IMR-90 (cell line): ENCODE results near the gene CTSS. TPM values are rescaled to one million over a fixed set of nuclear protein-coding genes. Genes with fewer than 3 reads are reported as not detected.

Source experiments
- ATAC-seq: fragments of 200-7000 bp; cut with Tn5 transposase; 2 replicates; pipeline ENCODE4 v1.9.1; 2020; ENCODE audit warnings: low read depth, mild to moderate bottlenecking, moderate library complexity
- BruUV-seq: library from RNA; stranded (reverse); fragments of 400-500 nt; replicated peaks from 2 replicates; lab custom pipeline; 2021; lab: Mats Ljungman, UMichigan
- CTCF ChIA-PET: fragments of 300-600 bp; formaldehyde crosslinking; extraction: SDS; loops from one replicate; lab custom pipeline; 2021; ENCODE audit warnings: antibody characterized with exemption; lab: Yijun Ruan, JAX
- POLR2A ChIA-PET: fragments of 300-600 bp; sonication (Branson Sonifier 250); formaldehyde crosslinking; loops from one replicate; lab custom pipeline; 2022; ENCODE audit warnings: antibody characterized with exemption; ENCODE audit not compliant: unreplicated experiment; lab: Charles Lee
- DNase-seq: peaks from one replicate; pipeline ENCODE4 v3.0.0; 2013
- H2AFZ ChIP-seq: replicated peaks from 2 replicates; pipeline ENCODE3; 2013; ENCODE audit warnings: low read length, mild to moderate bottlenecking; ENCODE audit not compliant: poor library complexity
- H2AK5ac ChIP-seq: 2 replicates; pipeline ENCODE4 v1.6.1; 2013; ENCODE audit warnings: low read depth, low read length, inconsistent platforms
- H2AK9ac ChIP-seq: replicated peaks from 2 replicates; pipeline ENCODE3; 2013; ENCODE audit warnings: mild to moderate bottlenecking, low read depth, low read length, moderate library complexity; ENCODE audit not compliant: poor library complexity
- H2BK120ac ChIP-seq: 2 replicates; pipeline ENCODE4 v1.6.1; 2013; ENCODE audit warnings: low read depth, low read length, inconsistent platforms
- H2BK15ac ChIP-seq: 3 replicates; pipeline ENCODE4 v1.6.1; 2013; ENCODE audit warnings: low read depth, low read length, inconsistent platforms
- H2BK20ac ChIP-seq: 2 replicates; pipeline ENCODE4 v1.6.1; 2013; ENCODE audit warnings: low read depth, mild to moderate bottlenecking, inconsistent platforms, low read length, moderate library complexity
- H2BK5ac ChIP-seq: 2 replicates; pipeline ENCODE4 v1.6.1; 2013; ENCODE audit warnings: mild to moderate bottlenecking, low read depth, low read length, inconsistent platforms; ENCODE audit not compliant: poor library complexity, severe bottlenecking
- H3K14ac ChIP-seq: replicated peaks from 2 replicates; pipeline ENCODE4 v1.6.1; 2013; ENCODE audit warnings: low read depth, low read length, inconsistent platforms
- H3K18ac ChIP-seq: 2 replicates; pipeline ENCODE4 v1.6.1; 2013; ENCODE audit warnings: low read depth, low read length, control low read depth
- H3K23ac ChIP-seq: 2 replicates; pipeline ENCODE4 v1.6.1; 2013; ENCODE audit warnings: low read depth, low read length, inconsistent platforms
- H3K27ac ChIP-seq: 2 replicates; pipeline ENCODE4 v1.5.1; 2013; ENCODE audit warnings: mild to moderate bottlenecking, control low read depth, low read length; ENCODE audit not compliant: insufficient read depth
- H3K27me3 ChIP-seq: 2 replicates; pipeline ENCODE4 v1.6.1; 2013; ENCODE audit warnings: low read length; ENCODE audit not compliant: control insufficient read depth, insufficient read depth
- H3K36me3 ChIP-seq: 2 replicates; pipeline ENCODE4 v1.6.1; 2013; ENCODE audit warnings: low read length, mixed read lengths; ENCODE audit not compliant: control insufficient read depth, insufficient read depth
- H3K4ac ChIP-seq: 2 replicates; pipeline ENCODE4 v1.6.1; 2013; ENCODE audit warnings: low read depth, low read length, inconsistent platforms
- H3K4me1 ChIP-seq: 2 replicates; pipeline ENCODE4 v1.6.1; 2013; ENCODE audit warnings: low read length, mixed read lengths; ENCODE audit not compliant: control insufficient read depth, insufficient read depth
- H3K4me2 ChIP-seq: 2 replicates; pipeline ENCODE4 v1.6.1; 2013; ENCODE audit warnings: low read depth, mild to moderate bottlenecking, control low read depth, low read length, moderate library complexity
- H3K4me3 ChIP-seq: 2 replicates; pipeline ENCODE4 v1.5.1; 2013; ENCODE audit warnings: low read depth, mild to moderate bottlenecking, control low read depth, low read length, moderate library complexity; ENCODE audit not compliant: insufficient read depth
- H3K56ac ChIP-seq: 2 replicates; pipeline ENCODE4 v1.6.1; 2013; ENCODE audit warnings: low read length, inconsistent platforms; ENCODE audit not compliant: insufficient read depth; ENCODE audit errors: extremely low read depth
- H3K79me1 ChIP-seq, 2 experiments: 2 replicates each; pipeline ENCODE4 v1.6.1; 2013; ENCODE audit warnings: low read length in 2 of 2, inconsistent platforms in 1 of 2, low read depth in 1 of 2
- H3K9ac ChIP-seq: 2 replicates; pipeline ENCODE4 v1.6.1; 2013; ENCODE audit warnings: low read depth, low read length, control low read depth
- H3K9me1 ChIP-seq: 2 replicates; pipeline ENCODE4 v1.6.1; 2013; ENCODE audit warnings: low read length, inconsistent platforms; ENCODE audit not compliant: insufficient read depth
- H3K9me3 ChIP-seq: 2 replicates; pipeline ENCODE4 v1.6.1; 2013; ENCODE audit warnings: low read length; ENCODE audit not compliant: control insufficient read depth, insufficient read depth
- H4K20me1 ChIP-seq: 2 replicates; pipeline ENCODE4 v1.6.1; 2013; ENCODE audit warnings: low read length, inconsistent platforms; ENCODE audit not compliant: insufficient read depth
- H4K5ac ChIP-seq: 2 replicates; pipeline ENCODE4 v1.6.1; 2013; ENCODE audit warnings: mild to moderate bottlenecking, low read depth, low read length, control low read depth
- H4K8ac ChIP-seq, 2 experiments: 2 replicates each; pipeline ENCODE4 v1.6.1; 2013; ENCODE audit warnings: low read depth in 2 of 2, low read length in 2 of 2, control low read depth in 1 of 2, inconsistent platforms in 1 of 2
- H4K91ac ChIP-seq: 2 replicates; pipeline ENCODE4 v1.6.1; 2013; ENCODE audit warnings: low read depth, low read length, inconsistent platforms; ENCODE audit not compliant: insufficient read depth
- CEBPB ChIP-seq: IDR thresholded peaks from 2 replicates; pipeline ENCODE4 v1.6.1; 2012; ENCODE audit warnings: low read depth, low read length, improper control_type of control experiment
- CTCF ChIP-seq: conservative IDR thresholded peaks from 2 replicates; pipeline ENCODE4 v1.5.1; 2012; ENCODE audit warnings: mild to moderate bottlenecking, low read depth, low read length, improper control_type of control experiment
- MAFK ChIP-seq: IDR thresholded peaks from 2 replicates; pipeline ENCODE4 v1.6.1; 2012; ENCODE audit warnings: low read depth, low read length, improper control_type of control experiment
- MAZ ChIP-seq: IDR thresholded peaks from 2 replicates; pipeline ENCODE4 v1.6.1; 2012; ENCODE audit warnings: low read depth, mild to moderate bottlenecking, low read length, improper control_type of control experiment, moderate library complexity, borderline replicate concordance
- MXI1 ChIP-seq: IDR thresholded peaks from 2 replicates; pipeline ENCODE4 v1.6.1; 2012; ENCODE audit warnings: low read depth, mild to moderate bottlenecking, low read length, moderate library complexity, borderline replicate concordance
- NFE2L2 ChIP-seq: fragments of 150-350 bp; IDR thresholded peaks from 2 replicates; pipeline ENCODE4 v1.6.1; 2016; ENCODE audit warnings: low read depth, mild to moderate bottlenecking, low read length
- RAD21 ChIP-seq: IDR thresholded peaks from 2 replicates; pipeline ENCODE4 v1.6.1; 2012; ENCODE audit warnings: low read length, improper control_type of control experiment
- RCOR1 ChIP-seq: IDR thresholded peaks from 2 replicates; pipeline ENCODE4 v1.6.1; 2012; ENCODE audit warnings: mild to moderate bottlenecking, low read length, improper control_type of control experiment; ENCODE audit not compliant: insufficient replicate concordance
- RFX5 ChIP-seq: IDR thresholded peaks from 2 replicates; pipeline ENCODE4 v1.8.0; 2012; ENCODE audit warnings: low read depth, mild to moderate bottlenecking, low read length, moderate library complexity
- SMC3 ChIP-seq: fragments of 150-350 bp; IDR thresholded peaks from 2 replicates; pipeline ENCODE4 v1.6.1; 2016; ENCODE audit warnings: low read depth, mild to moderate bottlenecking, antibody characterized with exemption, low read length, moderate library complexity
- whole genome bisulfite sequencing, 2 experiments: methylation state at CpG; one replicate each; pipeline versions ENCODE4 v1.1.5 to v1.1.7; 2013; ENCODE audit warnings: missing lambda C conversion rate in 2 of 2; ENCODE audit not compliant: insufficient read length in 1 of 2; ENCODE audit errors: extremely low coverage in 2 of 2; 5-methylcytosine and 5-hydroxymethylcytosine counted together
- dilution Hi-C: fragments of 300-500 bp; cut with HindIII; formaldehyde crosslinking; loops from one replicate; pipeline ENCODE4 v1.14.3; 2018; ENCODE audit warnings: low sequenced_read_pairs; ENCODE audit not compliant: unreplicated experiment
- in situ Hi-C: fragments of 300-500 bp; cut with MboI; formaldehyde crosslinking; loops from 3 replicates; pipeline ENCODE4 v1.14.3; 2019; ENCODE audit warnings: low sequenced_read_pairs, inconsistent platforms, mixed read lengths
- intact Hi-C: fragments of 100-400 bp; cut with micrococcal nuclease; formaldehyde crosslinking; loops from 2 replicates; pipeline ENCODE4 v1.10.0; 2022
- polyA plus RNA-seq, 3 experiments: library from polyadenylated mRNA; depleted of rRNA; stranded (reverse); fragments of >200 nt; gene quantifications; 2 replicates each; pipeline ENCODE4 v1.2.3, GENCODE V29; 2012; ENCODE audit warnings: low replicate concordance in 1 of 3
- total RNA-seq: library from RNA; depleted of rRNA; stranded (reverse); fragments of >200 nt; gene quantifications from 2 replicates; pipeline ENCODE4 v1.2.3, GENCODE V29; 2012
- TF ChIP-seq, protein P1 (sequence below): fragments of 150-350 bp; IDR thresholded peaks from 2 replicates; pipeline ENCODE4 v1.6.1; 2016; ENCODE audit warnings: low read depth, mild to moderate bottlenecking, low read length, moderate library complexity, borderline replicate concordance

CTSS gene
- total and polyA plus RNA-seq, 2 of the 4 experiments (the other 2 are of a cell fraction) = 0.18 to 0.48 TPM

- Histone ChIP-seq H2BK15ac (no peak overlapping the region), H3K23ac (no peak overlapping the region), H4K8ac (no peak overlapping the region), H3K9me1 (no peaks in the 10 kb centered on the region), H3K56ac (no peak overlapping the region), H2BK5ac (no peak overlapping the region), H3K79me1 (no peaks in the 10 kb centered on the region), H3K27me3 (no peaks in the 10 kb centered on the region), H2AK5ac (no peak overlapping the region), H2BK120ac (no peak overlapping the region), H3K36me3 (no peaks in the 10 kb centered on the region), H2AFZ (no peak overlapping the region), H3K4me3 (no peak overlapping the region), H4K5ac (no peak overlapping the region), H2AK9ac (no peak overlapping the region), H3K4me1 (no peaks in the 10 kb centered on the region), H3K9ac (no peak overlapping the region), H3K9me3 (no peaks in the 10 kb centered on the region), H3K4ac (no peak overlapping the region), H3K27ac (no peak overlapping the region), H4K91ac (no peak overlapping the region), H4K20me1 (no peaks in the 10 kb centered on the region), H3K4me2 (no peak overlapping the region), H2BK20ac (no peak overlapping the region), H3K14ac (no peak overlapping the region), H3K18ac (no peak overlapping the region)
- intact Hi-C loops = no loop called here
- WGBS, 2 experiments = 92% methylated on average over 9 of the region's 21 CpGs; no CpG with 5 or more reads in 1 of the 2 experiments
- DNase-seq (no peak), ATAC-seq (no peak)
- ChIA-PET POLR2A (no interaction called here), CTCF (no interaction called here)
- BruUV-seq = no TSS peak
- dilution Hi-C loops = no loop called here
- TF ChIP-seq CTCF (no peak), RAD21 (no peak), MAFK (no peak), CEBPB (no peak), RCOR1 (no peak), NFE2L2 (no peak), MXI1 (no peak), SMC3 (no peak), MAZ (no peak), RFX5 (no peak)
- TF ChIP-seq, protein P1, sequence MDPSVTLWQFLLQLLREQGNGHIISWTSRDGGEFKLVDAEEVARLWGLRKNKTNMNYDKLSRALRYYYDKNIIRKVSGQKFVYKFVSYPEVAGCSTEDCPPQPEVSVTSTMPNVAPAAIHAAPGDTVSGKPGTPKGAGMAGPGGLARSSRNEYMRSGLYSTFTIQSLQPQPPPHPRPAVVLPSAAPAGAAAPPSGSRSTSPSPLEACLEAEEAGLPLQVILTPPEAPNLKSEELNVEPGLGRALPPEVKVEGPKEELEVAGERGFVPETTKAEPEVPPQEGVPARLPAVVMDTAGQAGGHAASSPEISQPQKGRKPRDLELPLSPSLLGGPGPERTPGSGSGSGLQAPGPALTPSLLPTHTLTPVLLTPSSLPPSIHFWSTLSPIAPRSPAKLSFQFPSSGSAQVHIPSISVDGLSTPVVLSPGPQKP = no peak
- in situ Hi-C loops = no loop called here
These were observed 45.5 kb downstream of the CTSS start for GRCh38 chr1:150720098-150720497.
